Fibroblast of lung (primary cell): ENCODE data around the gene SLC22A4.

ENCODE experiments used
- EZH2 ChIP-seq: IDR thresholded peaks from 2 replicates; pipeline ENCODE4 v1.5.1; 2012; ENCODE audit warnings: low read length, control low read depth, mild to moderate bottlenecking; ENCODE audit errors: missing control alignments
- TF ChIP-seq, protein P1 (sequence below), 2 donors: IDR thresholded peaks in 1 of 2; conservative IDR thresholded peaks in 1 of 2; 1 replicate in 1 of 2; 2 replicates in 1 of 2; pipeline ENCODE4 v1.5.1; 2011 to 2012; ENCODE audit warnings: low read length in 2 of 2, control low read depth in 1 of 2, inconsistent platforms in 1 of 2, low read depth in 1 of 2, mild to moderate bottlenecking in 1 of 2

DNA sequence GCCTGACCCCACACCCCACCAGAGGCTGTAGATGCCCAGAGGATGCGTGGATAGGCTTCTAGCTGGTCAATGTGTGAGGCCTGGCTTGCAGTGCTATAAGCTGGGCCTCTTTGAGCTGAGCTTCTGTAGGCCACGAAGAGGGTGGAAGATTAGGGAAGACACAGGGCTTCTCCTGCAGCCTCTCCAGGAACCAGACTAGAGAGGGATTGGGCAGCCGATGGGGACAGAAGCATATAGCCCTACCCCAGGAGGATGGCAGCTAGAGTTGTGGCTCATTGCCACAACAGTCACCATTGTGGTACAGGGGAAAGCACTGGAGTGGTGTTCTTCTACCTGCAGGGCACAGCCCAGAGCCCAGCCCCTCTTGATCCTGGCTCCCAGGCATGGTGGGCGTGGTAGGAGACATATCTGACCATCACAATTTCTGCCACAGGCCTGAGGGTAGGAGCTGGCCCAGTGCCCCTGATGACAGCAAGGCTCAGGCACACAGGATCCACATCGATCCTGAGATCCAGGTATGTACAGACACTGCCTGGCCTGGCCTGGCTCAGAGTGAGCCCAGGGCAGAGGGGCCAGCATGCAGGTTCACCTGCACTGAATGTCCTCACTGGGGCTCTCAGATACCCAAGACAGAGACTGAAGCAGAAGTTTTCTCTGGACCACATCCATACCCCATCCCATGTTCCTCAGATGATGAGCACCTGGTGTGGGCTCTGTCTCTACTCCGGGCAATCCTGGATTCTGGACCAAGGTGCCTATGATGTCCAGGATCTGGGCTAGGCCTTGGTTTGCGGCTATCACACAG, 28.0 kb upstream of the SLC22A4 start:
- TF ChIP-seq, protein P1, sequence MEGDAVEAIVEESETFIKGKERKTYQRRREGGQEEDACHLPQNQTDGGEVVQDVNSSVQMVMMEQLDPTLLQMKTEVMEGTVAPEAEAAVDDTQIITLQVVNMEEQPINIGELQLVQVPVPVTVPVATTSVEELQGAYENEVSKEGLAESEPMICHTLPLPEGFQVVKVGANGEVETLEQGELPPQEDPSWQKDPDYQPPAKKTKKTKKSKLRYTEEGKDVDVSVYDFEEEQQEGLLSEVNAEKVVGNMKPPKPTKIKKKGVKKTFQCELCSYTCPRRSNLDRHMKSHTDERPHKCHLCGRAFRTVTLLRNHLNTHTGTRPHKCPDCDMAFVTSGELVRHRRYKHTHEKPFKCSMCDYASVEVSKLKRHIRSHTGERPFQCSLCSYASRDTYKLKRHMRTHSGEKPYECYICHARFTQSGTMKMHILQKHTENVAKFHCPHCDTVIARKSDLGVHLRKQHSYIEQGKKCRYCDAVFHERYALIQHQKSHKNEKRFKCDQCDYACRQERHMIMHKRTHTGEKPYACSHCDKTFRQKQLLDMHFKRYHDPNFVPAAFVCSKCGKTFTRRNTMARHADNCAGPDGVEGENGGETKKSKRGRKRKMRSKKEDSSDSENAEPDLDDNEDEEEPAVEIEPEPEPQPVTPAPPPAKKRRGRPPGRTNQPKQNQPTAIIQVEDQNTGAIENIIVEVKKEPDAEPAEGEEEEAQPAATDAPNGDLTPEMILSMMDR (conservative IDR thresholded peaks at IDR 0.05 in 1 of 2, IDR thresholded peaks at IDR 0.05 in 1 of 2; ENCODE audit: low read depth in 1 of 2, low read length in 2 of 2) = no peak
- no peak for TF ChIP-seq EZH2
